Adrenal gland (tissue), 5 donors: ENCODE results near the gene FMO1.

Source experiments
- CTCF ChIP-seq, 6 experiments: fragments of 450-650 bp in 4 of 6; fragments of 200-600 bp in 2 of 6; sonication (generic) in 1 of 6; IDR thresholded peaks; 1 replicate in 5 of 6; 2 replicates in 1 of 6; pipeline versions ENCODE4 v1.5.1 to v1.8.0; 2016 to 2021; ENCODE audit warnings: antibody characterized with exemption in 6 of 6, mild to moderate bottlenecking in 2 of 6, moderate library complexity in 1 of 6
- POLR2A ChIP-seq, 2 donors: fragments of 450-650 bp; IDR thresholded peaks; one replicate each; pipeline ENCODE4 v1.6.1; 2017; ENCODE audit warnings: antibody characterized with exemption in 2 of 2, mild to moderate bottlenecking in 2 of 2, moderate library complexity in 1 of 2
- donor health status: DM: no; HTN: no; CAD: no.

- TF ChIP-seq POLR2A (IDR thresholded peaks at IDR 0.05) (no peak), CTCF (IDR thresholded peaks at IDR 0.05) (no peak)
Measured at GRCh38 chr1:171252482-171252881, 4.2 kb downstream of the FMO1 start.
